ENCODE measurements around the gene MRTFA.

Gene MRTFA

DNA sequence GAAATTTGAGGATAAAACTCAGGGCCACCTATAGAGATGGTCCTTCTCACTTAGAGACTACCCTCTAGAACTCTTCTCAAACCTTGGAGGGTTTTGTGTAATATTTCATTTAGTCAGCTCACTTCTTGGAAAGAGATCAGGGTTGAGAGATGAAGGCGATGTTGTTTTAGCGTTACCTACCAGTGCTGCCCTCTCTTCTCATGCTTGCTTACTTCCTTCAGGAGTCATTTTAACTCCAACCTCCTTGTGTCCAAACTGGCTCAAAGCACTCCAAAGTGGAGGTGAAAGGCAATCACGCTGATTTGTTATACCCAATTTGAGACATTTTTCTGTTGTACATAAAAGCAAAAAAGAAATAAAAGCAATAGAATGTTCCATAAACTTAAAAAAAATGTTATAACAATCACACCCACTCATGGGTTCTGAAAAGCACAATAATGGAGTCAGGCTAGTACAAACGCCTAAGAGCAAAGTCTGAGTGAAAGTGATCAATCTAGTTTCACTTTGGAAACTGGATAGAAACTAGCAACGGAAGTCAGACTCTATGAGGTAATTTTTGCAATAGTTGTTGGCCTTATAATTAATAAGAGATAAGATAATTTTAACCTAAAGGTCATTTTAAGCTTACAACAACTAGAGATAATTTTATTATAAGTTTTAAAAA, 117.1 kb downstream of the MRTFA start:
- DNase-seq (ENCODE audit: low read depth): no peak
- TF ChIP-seq, protein P1, sequence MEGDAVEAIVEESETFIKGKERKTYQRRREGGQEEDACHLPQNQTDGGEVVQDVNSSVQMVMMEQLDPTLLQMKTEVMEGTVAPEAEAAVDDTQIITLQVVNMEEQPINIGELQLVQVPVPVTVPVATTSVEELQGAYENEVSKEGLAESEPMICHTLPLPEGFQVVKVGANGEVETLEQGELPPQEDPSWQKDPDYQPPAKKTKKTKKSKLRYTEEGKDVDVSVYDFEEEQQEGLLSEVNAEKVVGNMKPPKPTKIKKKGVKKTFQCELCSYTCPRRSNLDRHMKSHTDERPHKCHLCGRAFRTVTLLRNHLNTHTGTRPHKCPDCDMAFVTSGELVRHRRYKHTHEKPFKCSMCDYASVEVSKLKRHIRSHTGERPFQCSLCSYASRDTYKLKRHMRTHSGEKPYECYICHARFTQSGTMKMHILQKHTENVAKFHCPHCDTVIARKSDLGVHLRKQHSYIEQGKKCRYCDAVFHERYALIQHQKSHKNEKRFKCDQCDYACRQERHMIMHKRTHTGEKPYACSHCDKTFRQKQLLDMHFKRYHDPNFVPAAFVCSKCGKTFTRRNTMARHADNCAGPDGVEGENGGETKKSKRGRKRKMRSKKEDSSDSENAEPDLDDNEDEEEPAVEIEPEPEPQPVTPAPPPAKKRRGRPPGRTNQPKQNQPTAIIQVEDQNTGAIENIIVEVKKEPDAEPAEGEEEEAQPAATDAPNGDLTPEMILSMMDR (conservative IDR thresholded peaks at IDR 0.05; ENCODE audit: low read length): no peak
- no peak overlapping the region for H3K4me3 ChIP-seq (ENCODE audit: low read length)

DNA sequence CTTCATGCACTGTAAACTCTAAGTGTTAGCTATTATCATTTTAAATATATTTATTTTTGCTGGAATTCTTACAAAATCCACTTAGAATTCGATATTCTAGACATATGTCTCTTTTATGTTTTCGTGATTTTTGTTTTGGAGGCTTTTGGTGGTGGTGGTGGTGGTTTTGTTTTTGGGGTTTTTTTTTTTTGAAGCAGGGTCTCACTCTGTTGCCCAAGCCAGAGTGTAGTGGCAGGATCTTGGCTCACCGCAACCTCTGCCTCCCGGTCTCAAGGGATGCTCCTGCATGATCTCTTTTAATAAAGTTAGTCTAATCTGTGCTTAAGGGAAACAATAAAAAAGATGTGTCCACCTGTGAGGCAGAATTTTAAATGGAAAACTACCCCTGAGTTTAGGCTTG, 117.7 kb downstream of the MRTFA start:
- no peak for DNase-seq (ENCODE audit: low read depth)
- TF ChIP-seq, protein P1 (conservative IDR thresholded peaks at IDR 0.05; ENCODE audit: low read length): no peak
- H3K4me3 ChIP-seq (ENCODE audit: low read length): no peak overlapping the region

GRCh38 chr22:40517631-40518030, 118.9 kb downstream of the MRTFA start:
- DNase-seq (ENCODE audit: low read depth): no peak
- TF ChIP-seq, protein P1 (conservative IDR thresholded peaks at IDR 0.05; ENCODE audit: low read length): no peak
- H3K4me3 ChIP-seq (ENCODE audit: low read length): no peak overlapping the region

GRCh38 chr22:40516416-40516815, 120.1 kb downstream of the MRTFA start:
- TF ChIP-seq, protein P1 (conservative IDR thresholded peaks at IDR 0.05; ENCODE audit: low read length): no peak
- no peak overlapping the region for H3K4me3 ChIP-seq (ENCODE audit: low read length)
- DNase-seq (ENCODE audit: low read depth): no peak

DNA sequence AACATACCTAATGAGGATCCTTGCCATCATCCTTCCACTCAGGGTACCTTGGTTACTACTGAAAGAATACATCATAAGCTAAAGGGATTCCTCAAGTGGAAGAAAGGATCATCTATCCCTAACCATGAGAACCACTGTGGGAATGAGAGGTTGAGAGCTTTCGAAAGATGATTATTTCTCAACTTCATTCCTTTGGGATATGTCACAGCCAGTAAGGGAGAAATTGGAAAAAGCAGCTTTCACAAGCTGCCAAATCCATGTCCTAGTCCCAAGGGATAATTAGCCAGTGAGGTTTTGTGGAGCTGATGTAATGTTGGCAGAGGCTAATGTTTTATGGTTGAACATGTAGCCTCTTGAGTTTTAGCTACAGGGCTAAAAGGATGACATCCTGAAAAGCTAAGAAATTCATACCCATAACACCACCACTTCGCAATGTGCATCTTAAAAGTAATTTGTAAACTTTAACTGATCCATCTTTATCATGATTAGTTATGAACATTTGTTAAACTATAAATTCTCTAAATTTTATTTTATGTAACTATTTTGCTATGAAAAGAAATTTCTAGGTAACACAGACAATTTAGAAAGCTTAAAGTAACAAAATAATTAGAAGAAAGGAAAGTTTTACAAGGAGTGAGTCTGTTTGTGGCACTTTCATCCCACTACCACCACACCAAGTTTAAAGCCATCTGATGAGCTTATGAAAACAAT, 123.9 kb downstream of the MRTFA start:
- peak; percentile 100 for DNase-seq (ENCODE audit: low read depth)
- TF ChIP-seq, protein P1 (conservative IDR thresholded peaks at IDR 0.05; ENCODE audit: low read length): no peak

DNA sequence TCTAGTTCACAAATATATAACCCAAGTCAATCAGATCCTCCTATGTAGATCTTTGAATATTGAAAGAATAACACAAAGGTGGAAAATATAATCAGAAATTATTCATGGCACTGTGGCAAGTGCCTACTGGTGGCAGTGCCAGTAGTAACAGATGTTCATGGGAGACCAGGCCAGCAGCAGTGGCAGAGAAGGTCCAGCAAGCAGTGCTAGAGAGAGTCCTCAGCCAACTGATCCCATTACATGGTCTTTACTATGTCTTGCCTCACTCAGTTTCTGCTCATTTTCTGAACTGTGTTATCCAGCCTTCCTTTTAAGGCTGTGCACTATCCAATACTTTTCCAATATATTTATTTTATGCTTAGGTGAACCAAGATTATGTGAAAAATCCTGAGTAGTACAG, 124.9 kb downstream of the MRTFA start:
- H3K4me3 ChIP-seq (ENCODE audit: low read length): no peak overlapping the region
- TF ChIP-seq, protein P1 (conservative IDR thresholded peaks at IDR 0.05; ENCODE audit: low read length): peak; percentile 29; the same call in 1 of the 2 replicates
- peak; percentile 54 for DNase-seq (ENCODE audit: low read depth)

More for the DNA sequence above, 123.9 kb downstream of the MRTFA start:
- no peak overlapping the region for H3K4me3 ChIP-seq (ENCODE audit: low read length)
